NCI-H69 (cell line): ENCODE data around the gene METTL15.
"Not testable (repeated sequence)": the region's sequence is repeated elsewhere in the genome, so short reads cannot be mapped to it uniquely, and the experiment has no call there.

ENCODE experiments used
- DNase-seq: peaks from one replicate; lab custom pipeline; 2025; lab: John Stamatoyannopoulos, UW

Gene METTL15

GRCh38 chr11:28110821-28111200 lies 2.6 kb downstream of the METTL15 start:
- peak; percentile 40 for DNase-seq

- no peak for DNase-seq
Measured at GRCh38 chr11:28114116-28114515, 5.9 kb downstream of the METTL15 start.

- no peak for DNase-seq
Measured at GRCh38 chr11:28114731-28115130, 6.5 kb downstream of the METTL15 start.

GRCh38 chr11:28117712-28118111 lies 9.5 kb downstream of the METTL15 start:
- no peak for DNase-seq

- DNase-seq: peak; percentile 52
Measured at GRCh38 chr11:28123151-28123581, 15.0 kb downstream of the METTL15 start.

GRCh38 chr11:28132548-28132947 lies 24.4 kb downstream of the METTL15 start:
- no peak for DNase-seq

GRCh38 chr11:28133146-28133545 lies 25.0 kb downstream of the METTL15 start:
- DNase-seq: no peak

GRCh38 chr11:28136157-28136556 lies 28.0 kb downstream of the METTL15 start:
- DNase-seq: not testable (repeated sequence)

- no peak for DNase-seq
Measured at GRCh38 chr11:28137366-28137765, 29.2 kb downstream of the METTL15 start.

GRCh38 chr11:28137832-28138231 lies 29.6 kb downstream of the METTL15 start:
- no peak for DNase-seq

- DNase-seq: no peak
Measured at GRCh38 chr11:28139841-28140415, 31.7 kb downstream of the METTL15 start.

GRCh38 chr11:28140689-28141455 lies 32.7 kb downstream of the METTL15 start:
- DNase-seq: no peak

GRCh38 chr11:28142724-28143123 lies 34.5 kb downstream of the METTL15 start:
- DNase-seq: no peak

- DNase-seq: no peak
Measured at GRCh38 chr11:28144808-28145207, 36.6 kb downstream of the METTL15 start.

GRCh38 chr11:28146123-28146751 lies 38.0 kb downstream of the METTL15 start:
- DNase-seq: no peak

GRCh38 chr11:28152743-28153142 lies 44.6 kb downstream of the METTL15 start:
- no peak for DNase-seq

- DNase-seq: no peak
Measured at GRCh38 chr11:28153586-28153985, 45.4 kb downstream of the METTL15 start.

GRCh38 chr11:28168718-28169117 lies 60.5 kb downstream of the METTL15 start:
- DNase-seq: no peak

- DNase-seq: no peak
Measured at GRCh38 chr11:28169816-28170215, 61.6 kb downstream of the METTL15 start.

GRCh38 chr11:28170759-28171158 lies 62.6 kb downstream of the METTL15 start:
- DNase-seq: no peak

GRCh38 chr11:28176351-28176750 lies 68.2 kb downstream of the METTL15 start:
- DNase-seq: no peak

- no peak for DNase-seq
Measured at GRCh38 chr11:28195449-28195848, 87.3 kb downstream of the METTL15 start.

GRCh38 chr11:28209906-28210305 lies 101.7 kb downstream of the METTL15 start:
- DNase-seq: no peak
